HUES6 (cell line): ENCODE data around the gene MTCL3.
A peak's percentile ranks its signal among the peaks of the same experiment; 100 is the strongest.

Experiments used
- H3K27ac ChIP-seq: 2 replicates; pipeline ENCODE4 v1.7.0; 2013; ENCODE audit warnings: low read depth, mild to moderate bottlenecking, low read length, inconsistent platforms
- H3K27me3 ChIP-seq: 2 replicates; pipeline ENCODE4 v1.6.1; 2013; ENCODE audit warnings: low read length; ENCODE audit not compliant: control insufficient read depth, insufficient read depth
- H3K36me3 ChIP-seq: 2 replicates; pipeline ENCODE4 v1.6.1; 2013; ENCODE audit warnings: low read length; ENCODE audit not compliant: control insufficient read depth, insufficient read depth
- H3K4me1 ChIP-seq: 2 replicates; pipeline ENCODE4 v1.6.1; 2013; ENCODE audit warnings: low read length; ENCODE audit not compliant: control insufficient read depth, insufficient read depth
- H3K4me3 ChIP-seq: 2 replicates; pipeline ENCODE4 v1.5.1; 2013; ENCODE audit warnings: low read depth, low read length
- H3K9ac ChIP-seq: one replicate; pipeline ENCODE4 v1.6.1; 2013; ENCODE audit warnings: mild to moderate bottlenecking, low read length
- H3K9me3 ChIP-seq: 2 replicates; pipeline ENCODE4 v1.6.1; 2013; ENCODE audit warnings: low read depth, low read length; ENCODE audit not compliant: control insufficient read depth, insufficient read depth

Gene MTCL3

DNA sequence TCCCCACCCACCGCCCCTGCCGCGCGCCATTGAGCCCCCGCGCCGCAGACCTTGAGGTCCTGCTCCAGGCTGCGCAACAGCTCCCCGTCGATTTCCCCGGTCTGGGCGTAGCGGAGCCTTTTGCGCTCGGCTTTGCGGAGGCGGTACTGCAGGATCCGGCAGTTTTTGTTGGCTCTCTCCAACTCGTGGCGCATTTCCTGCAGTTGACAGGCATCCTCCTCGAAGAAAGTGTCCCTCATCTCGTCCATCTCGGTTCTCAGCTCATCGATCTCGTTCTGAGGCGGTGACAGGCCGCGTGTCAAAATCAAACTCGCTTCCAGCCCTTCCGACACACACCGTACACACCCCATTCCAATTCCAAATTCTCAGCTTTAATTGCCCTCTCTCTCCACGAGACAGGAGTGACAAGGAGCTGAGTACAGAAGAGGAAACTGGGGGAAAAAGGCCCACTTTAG is 4.3 kb downstream of the MTCL3 start:
- H3K9ac ChIP-seq, result no peak overlapping the region
- H3K27me3 ChIP-seq, result peaks cover 53% of the 10 kb centered on the region
- no peaks in the 10 kb centered on the region; the same call in 1 of the 2 replicates for H3K36me3 ChIP-seq
- no peak overlapping the region for H3K27ac ChIP-seq
- peak overlapping the region; percentile 76 for H3K4me3 ChIP-seq
- H3K4me1 ChIP-seq, result peaks cover 12% of the 10 kb centered on the region
- no peaks in the 10 kb centered on the region for H3K9me3 ChIP-seq

DNA sequence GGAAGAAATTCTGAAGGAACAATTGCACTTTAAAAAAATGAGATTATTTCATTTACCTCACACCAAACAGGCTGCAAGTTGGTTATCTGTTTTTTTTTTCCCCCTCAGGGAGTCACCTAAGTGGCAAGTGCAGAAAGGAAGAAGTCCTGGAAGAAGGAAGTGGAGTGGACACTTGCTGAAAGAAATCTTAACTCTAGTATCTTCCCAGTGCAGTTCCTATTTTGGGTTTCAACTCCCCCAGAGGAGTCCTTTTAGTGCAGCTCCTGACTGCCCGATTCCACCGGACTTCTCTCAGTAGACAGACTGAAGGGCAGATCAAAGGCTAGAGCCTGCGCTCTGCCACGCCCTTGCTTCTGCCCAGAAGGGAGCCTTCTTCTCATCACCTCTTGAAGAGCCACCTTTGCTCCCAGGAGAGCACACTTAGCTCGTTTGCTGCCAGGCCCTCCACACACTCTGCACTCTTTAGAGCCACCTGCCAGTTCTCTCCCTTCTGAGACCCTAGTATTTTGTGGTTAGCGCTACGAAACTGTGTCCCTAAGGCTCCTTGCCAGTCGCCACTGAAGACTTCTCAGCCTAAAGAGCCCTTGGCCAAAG is 4.9 kb downstream of the MTCL3 start:
- Histone ChIP-seq H3K27me3 (peaks cover 53% of the 10 kb centered on the region), H3K27ac (no peak overlapping the region), H3K36me3 (no peaks in the 10 kb centered on the region; the same call in 1 of the 2 replicates), H3K9ac (no peak overlapping the region), H3K4me1 (peaks cover 12% of the 10 kb centered on the region), H3K9me3 (no peaks in the 10 kb centered on the region), H3K4me3 (peak overlapping the region; percentile 76)

DNA sequence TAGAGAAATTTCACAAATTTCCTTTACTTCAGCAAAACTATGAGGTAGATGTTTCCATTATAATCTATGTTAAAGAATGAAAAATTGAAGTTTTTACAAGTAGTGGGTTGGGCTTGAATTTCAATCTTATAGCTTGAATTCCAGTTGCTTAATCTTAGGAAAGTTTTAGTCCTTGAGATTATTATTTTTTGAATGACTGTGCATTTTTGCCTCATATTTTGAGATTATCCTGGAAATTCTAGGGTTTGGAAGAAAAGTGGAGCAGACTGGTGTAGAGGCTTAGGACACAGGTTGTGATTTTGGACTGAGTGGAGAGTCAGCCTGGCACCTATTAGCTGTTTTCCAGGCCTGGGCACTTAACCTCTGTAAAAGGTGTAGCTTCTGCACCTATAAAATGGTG is 5.7 kb downstream of the MTCL3 start:
- Histone ChIP-seq H3K9ac (no peak overlapping the region), H3K4me1 (peaks cover 12% of the 10 kb centered on the region), H3K27ac (no peak overlapping the region), H3K27me3 (peaks cover 50% of the 10 kb centered on the region), H3K36me3 (no peaks in the 10 kb centered on the region; the same call in 1 of the 2 replicates), H3K4me3 (no peak overlapping the region), H3K9me3 (no peaks in the 10 kb centered on the region)

DNA sequence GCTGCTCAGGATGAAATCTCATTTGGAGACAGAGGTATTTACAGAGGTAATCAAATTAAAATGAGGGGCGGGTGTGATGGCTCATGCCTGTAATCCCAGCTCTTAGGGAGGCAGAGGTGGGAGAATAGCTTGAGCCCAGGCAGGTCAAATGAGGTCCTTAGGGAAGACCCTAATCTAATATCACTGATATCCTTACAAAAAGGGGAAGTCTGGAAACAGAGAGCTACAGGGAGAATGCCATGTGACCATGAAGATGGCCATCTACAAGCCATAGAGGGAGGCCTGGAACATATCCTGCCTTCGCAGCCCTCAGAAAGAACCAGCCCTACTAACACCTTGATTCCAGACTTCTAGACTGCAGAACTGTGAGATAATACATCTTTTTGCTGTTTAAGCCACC is 8.3 kb downstream of the MTCL3 start:
- H3K4me3 ChIP-seq, result no peak overlapping the region
- H3K4me1 ChIP-seq, result peaks cover 8% of the 10 kb centered on the region
- no peaks in the 10 kb centered on the region; the same call in 1 of the 2 replicates for H3K36me3 ChIP-seq
- H3K27me3 ChIP-seq, result peaks cover 33% of the 10 kb centered on the region
- no peak overlapping the region for H3K9ac ChIP-seq
- H3K27ac ChIP-seq, result no peak overlapping the region
- H3K9me3 ChIP-seq, result no peaks in the 10 kb centered on the region

DNA sequence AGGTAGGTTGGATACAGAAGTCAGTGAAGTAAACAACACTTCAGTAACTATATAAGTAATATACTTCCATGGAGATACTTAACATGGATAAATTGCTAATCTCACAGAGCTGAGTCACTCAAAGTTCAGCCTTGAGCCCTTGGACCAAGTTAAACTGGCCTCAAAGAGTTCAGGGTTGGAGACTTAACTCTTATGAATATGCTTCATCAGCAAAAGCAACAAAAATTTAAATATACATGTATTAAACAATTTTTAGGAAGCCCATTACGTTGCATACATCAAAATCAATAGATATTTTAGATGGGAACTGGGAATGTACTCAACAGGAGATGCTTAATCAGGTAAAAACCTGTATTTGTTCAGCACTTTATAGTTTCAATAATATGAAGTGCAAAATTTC is 12.2 kb downstream of the MTCL3 start:
- no peak overlapping the region for H3K27ac ChIP-seq
- H3K4me3 ChIP-seq, result no peak overlapping the region
- H3K4me1 ChIP-seq, result no peaks in the 10 kb centered on the region
- H3K9ac ChIP-seq, result no peak overlapping the region
- no peaks in the 10 kb centered on the region; the same call in 1 of the 2 replicates for H3K36me3 ChIP-seq
- H3K9me3 ChIP-seq, result no peaks in the 10 kb centered on the region
- H3K27me3 ChIP-seq, result no peaks in the 10 kb centered on the region

DNA sequence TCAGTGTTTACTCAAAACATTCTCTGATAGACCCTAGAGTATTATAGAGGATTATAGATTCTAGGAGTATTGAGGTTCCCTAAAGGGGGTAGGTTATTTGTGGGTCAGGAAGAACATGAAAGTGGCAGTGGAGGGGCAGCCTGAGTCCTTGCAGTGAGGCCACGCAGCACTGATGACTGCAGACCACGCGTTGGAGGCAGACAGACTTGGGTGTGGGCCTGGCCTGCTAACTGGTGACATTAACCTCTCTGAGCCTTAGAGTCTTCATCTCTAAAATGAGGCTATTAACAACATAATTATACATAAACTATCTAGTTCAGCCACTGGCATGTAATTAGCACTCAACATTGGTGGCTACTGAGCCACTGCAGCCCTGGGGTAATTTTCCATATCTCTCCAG is 16.1 kb downstream of the MTCL3 start:
- Histone ChIP-seq H3K4me3 (no peak overlapping the region), H3K9ac (no peak overlapping the region), H3K9me3 (no peaks in the 10 kb centered on the region), H3K36me3 (no peaks in the 10 kb centered on the region), H3K4me1 (no peaks in the 10 kb centered on the region), H3K27ac (no peak overlapping the region), H3K27me3 (no peaks in the 10 kb centered on the region)

DNA sequence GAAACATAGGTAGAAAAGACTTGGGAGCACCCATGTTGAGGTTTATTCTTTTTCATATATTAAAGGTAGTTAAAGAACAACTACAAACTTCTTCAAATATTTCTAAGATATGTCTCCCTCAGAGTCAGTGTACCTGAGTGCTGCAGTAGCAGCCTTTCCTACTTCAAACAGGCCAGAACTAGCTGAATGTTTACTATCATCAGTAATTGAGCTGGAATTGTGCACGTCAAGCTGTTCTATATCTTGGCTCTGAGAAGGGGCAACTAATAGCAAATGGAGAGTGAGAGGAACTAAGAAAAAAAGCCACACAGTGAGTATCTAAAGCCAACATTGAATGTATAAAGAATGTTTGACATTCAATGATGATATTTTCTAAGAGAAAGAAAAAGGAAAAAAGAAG is 21.7 kb downstream of the MTCL3 start:
- no peak overlapping the region for H3K27ac ChIP-seq
- no peak overlapping the region for H3K9ac ChIP-seq
- H3K4me3 ChIP-seq, result no peak overlapping the region
- H3K27me3 ChIP-seq, result no peaks in the 10 kb centered on the region
- no peaks in the 10 kb centered on the region for H3K36me3 ChIP-seq
- H3K4me1 ChIP-seq, result no peaks in the 10 kb centered on the region
- H3K9me3 ChIP-seq, result no peaks in the 10 kb centered on the region

DNA sequence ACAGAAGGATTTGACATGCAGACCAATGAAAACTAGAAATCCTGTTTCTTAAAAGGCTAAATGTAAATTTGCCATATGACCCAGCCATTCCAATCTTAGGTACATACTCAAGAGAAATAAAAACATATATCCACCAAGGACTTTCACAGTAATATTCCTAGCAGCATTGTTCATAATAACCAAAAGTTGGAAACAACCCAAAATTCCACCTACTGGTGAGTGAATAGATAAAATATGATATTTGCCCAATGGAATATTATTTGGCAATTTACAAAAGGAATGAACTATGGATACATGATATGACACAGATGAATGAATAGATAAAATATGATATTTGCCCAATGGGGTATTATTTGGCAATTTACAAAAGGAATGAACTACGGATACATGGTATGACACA is 22.7 kb downstream of the MTCL3 start:
- H3K27me3 ChIP-seq, result no peaks in the 10 kb centered on the region

DNA sequence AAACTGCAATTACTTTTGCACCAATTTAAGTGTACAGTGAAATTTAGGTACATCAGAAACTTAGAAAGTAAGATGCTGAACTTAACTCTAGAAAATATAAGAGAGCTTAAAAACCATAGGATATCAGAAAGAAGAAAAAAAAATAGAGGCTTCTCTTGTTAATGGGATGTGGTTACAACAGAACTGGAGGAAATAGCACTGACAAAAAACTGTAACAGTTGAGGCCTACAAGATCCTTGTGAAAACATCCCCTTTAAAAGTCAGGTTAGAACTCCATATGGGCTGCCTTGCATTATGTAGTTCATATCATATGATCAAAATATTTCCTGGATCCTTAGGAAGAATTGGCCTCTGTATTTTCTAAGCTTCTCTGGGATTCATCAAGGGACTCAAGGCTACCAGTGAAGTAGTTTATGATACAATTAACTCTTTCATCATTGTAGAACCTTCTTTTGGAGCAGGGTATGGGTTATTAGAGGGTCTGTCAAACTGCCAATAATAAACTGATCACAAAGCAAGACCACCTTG is 24.8 kb downstream of the MTCL3 start:
- no peaks in the 10 kb centered on the region for H3K36me3 ChIP-seq
- H3K9ac ChIP-seq, result no peak overlapping the region
- no peak overlapping the region for H3K27ac ChIP-seq
- H3K9me3 ChIP-seq, result no peaks in the 10 kb centered on the region
- no peaks in the 10 kb centered on the region for H3K4me1 ChIP-seq
- H3K4me3 ChIP-seq, result no peak overlapping the region
- H3K27me3 ChIP-seq, result no peaks in the 10 kb centered on the region

More for the DNA sequence above, 22.7 kb downstream of the MTCL3 start:
- H3K27ac ChIP-seq, result no peak overlapping the region
- no peaks in the 10 kb centered on the region for H3K9me3 ChIP-seq
- no peaks in the 10 kb centered on the region for H3K4me1 ChIP-seq
- H3K36me3 ChIP-seq, result no peaks in the 10 kb centered on the region
- no peak overlapping the region for H3K9ac ChIP-seq
- H3K4me3 ChIP-seq, result no peak overlapping the region

DNA sequence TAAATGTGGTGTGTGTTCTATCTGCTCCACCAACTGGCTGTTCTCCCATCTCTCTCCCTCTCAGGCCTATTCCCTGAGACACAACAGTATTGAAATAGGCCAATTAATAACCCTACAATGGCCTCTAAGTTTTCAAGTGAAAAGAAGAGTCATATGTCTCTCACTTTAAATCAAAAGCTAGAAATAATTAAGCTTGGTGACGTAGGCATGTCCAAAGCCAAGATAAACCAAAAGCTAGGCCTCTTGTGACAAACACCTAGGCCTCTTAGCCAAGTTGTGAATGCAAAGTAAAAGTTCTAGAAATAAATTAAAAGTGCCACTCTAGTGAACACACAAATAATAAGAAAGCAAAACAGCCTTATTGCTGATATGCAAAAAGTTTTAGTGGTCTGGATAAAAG is 29.9 kb downstream of the MTCL3 start:
- no peaks in the 10 kb centered on the region for H3K9me3 ChIP-seq
- H3K4me3 ChIP-seq, result no peak overlapping the region
- H3K9ac ChIP-seq, result no peak overlapping the region
- no peak overlapping the region for H3K27ac ChIP-seq
- peaks cover 19% of the 10 kb centered on the region; the same call in 1 of the 2 replicates for H3K4me1 ChIP-seq
- H3K27me3 ChIP-seq, result no peaks in the 10 kb centered on the region
- no peaks in the 10 kb centered on the region for H3K36me3 ChIP-seq

DNA sequence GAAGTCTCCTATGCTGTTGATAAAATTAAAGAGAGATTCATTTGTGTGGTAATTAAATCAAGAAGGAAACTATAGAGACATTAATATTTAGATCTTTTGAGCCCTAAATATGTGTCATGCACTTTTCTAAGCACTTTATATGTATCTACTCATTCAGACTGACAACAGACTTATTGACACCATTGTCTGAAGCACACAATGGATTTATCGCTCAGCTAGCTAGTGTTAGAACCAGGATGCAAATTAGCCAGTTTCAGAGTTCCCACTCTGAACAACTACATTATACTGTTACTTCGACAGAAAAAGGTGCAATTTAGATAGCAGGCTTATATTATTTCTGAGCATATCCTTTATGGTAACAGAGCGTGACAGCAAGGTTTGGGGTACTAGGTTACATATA is 32.2 kb downstream of the MTCL3 start:
- Histone ChIP-seq H3K27ac (no peak overlapping the region), H3K9me3 (no peaks in the 10 kb centered on the region), H3K4me3 (no peak overlapping the region), H3K36me3 (no peaks in the 10 kb centered on the region), H3K4me1 (peaks cover 40% of the 10 kb centered on the region), H3K27me3 (no peaks in the 10 kb centered on the region), H3K9ac (no peak overlapping the region)
